Medulla oblongata (tissue), 1 donor: ENCODE data around the gene CTAGE8.
"Not testable (repeated sequence)": the region's sequence is repeated elsewhere in the genome, so short reads cannot be mapped to it uniquely, and the experiment has no call there.

Experiments used
- DNase-seq: peaks from one replicate; pipeline ENCODE4 v3.0.0-alpha.2; 2015; ENCODE audit errors: extremely low spot score

CTAGE8 gene, protein sequence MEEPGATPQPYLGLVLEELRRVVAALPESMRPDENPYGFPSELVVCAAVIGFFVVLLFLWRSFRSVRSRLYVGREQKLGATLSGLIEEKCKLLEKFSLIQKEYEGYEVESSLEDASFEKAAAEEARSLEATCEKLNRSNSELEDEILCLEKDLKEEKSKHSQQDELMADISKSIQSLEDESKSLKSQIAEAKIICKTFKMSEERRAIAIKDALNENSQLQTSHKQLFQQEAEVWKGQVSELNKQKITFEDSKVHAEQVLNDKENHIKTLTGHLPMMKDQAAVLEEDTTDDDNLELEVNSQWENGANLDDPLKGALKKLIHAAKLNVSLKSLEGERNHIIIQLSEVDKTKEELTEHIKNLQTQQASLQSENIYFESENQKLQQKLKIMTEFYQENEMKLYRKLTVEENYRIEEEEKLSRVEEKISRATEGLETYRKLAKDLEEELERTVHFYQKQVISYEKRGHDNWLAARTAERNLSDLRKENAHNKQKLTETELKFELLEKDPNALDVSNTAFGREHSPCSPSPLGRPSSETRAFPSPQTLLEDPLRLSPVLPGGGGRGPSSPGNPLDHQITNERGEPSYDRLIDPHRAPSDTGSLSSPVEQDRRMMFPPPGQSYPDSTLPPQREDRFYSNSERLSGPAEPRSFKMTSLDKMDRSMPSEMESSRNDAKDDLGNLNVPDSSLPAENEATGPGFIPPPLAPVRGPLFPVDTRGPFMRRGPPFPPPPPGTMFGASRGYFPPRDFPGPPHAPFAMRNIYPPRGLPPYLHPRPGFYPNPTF

DNA sequence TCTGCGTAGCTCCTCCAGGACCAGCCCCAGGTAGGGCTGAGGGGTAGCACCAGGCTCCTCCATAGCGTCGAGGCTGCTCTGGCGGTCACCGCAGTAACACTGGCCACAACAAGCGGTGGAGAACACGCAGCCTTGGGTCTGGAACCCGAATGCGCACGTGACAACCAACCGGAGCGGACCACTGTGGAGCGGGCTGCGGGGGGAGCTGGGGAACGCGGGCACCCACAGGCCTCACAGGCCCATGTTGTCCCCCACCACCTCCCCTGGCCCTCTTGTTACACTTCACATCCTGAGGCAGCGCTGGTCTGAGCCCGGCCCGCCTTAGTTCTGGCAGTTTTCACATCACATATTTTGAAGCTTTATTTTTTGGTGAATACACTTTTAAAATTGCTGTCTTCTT is at the start of gene CTAGE8:
TSS of gene CTAGE8 (minus strand) at position 101 of the 400 bp plus-strand sequence. CDS start at position 63, 38 bp downstream.
- DNase-seq: not testable (repeated sequence)

DNA sequence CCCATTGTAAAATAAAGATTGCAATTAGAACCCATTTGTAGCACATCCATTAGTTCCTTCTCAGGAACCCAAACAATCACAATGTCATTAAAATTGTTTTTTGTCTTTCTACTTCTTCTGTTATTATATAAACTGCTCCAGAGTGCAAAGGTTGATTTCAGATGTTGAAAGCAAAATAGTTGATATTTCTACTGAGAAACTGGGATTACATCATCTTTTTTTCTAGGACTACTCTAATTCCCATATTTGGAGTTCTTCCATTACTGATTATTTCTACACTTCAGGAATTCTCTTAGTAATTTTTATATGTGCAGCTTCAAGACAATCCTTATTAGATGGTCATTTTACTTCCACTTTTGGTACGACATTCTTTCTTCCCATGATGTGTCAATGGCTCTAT is 48.4 kb upstream of the CTAGE8 start:
- not testable (repeated sequence) for DNase-seq

DNA sequence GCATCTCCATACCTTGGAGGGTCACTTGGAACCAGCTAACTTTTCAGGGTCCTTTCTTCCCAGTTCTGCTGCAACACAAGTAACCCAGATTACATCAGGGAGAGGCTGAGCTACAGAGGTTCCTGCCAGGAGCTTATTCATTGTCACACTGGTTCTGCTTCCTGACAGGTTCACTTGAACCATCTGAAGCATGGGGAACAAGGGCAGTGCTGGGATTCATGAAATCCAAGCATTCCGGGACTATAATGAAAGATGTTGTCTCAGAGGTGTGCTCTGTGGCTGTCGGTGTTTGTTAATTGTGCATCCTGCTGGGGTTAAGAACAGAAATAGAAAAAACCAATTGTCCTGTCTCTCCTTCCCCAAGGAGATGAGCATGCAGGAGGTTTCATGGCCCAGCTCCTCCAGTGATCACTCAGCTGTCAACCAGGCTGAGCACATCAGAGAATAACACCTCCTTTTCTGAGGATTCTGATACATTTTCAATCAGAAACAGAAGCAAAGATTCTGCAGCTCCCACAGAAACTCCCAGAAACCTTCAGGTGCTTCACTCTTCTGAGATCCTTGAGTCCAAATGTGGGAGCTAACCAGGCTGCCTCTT is 42.9 kb upstream of the CTAGE8 start, which contains the start of gene OR2A1:
TSS of gene OR2A1 (plus strand) at position 548 of the 598 bp plus-strand sequence. CDS start 5,706 bp downstream, outside the sequence.
- DNase-seq: not testable (repeated sequence)

DNA sequence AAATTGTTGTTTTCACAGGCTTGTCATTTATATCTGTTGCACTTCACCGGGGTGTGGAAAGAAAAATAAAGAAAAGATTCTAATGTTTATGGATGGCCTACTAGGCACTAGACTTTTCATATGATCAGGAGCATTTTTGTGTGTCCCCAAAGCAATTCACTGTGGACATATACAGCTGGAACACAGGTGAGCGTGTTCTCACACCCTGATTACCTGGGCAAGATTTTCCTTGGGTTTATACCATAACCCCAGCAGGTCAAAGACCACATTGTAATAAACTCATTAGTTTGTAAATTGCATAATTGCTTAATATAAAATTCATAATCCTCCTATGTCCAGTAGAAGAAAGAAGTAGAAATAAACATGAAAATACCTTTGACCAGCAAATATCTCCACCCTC is 42.1 kb upstream of the CTAGE8 start:
- DNase-seq: not testable (repeated sequence)

DNA sequence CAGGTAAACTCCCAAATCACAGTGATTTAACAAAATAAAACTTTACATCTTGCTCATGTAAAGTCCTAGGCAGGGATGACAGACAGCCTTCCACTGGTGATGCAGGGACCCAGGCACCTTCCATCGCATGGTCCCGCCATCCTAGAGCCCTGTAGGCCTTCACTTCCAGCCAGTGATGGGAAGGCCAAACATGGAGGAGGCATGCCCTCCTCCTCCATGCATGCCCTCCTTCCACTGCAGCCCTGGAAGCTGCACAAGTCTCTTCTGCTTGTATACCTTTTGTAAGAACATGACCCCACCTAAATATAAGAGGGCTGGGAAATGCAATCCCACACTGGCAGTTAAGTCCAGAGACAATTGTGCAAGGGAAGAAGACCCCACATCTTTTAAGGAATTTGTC is 40.6 kb upstream of the CTAGE8 start:
- DNase-seq: not testable (repeated sequence)

DNA sequence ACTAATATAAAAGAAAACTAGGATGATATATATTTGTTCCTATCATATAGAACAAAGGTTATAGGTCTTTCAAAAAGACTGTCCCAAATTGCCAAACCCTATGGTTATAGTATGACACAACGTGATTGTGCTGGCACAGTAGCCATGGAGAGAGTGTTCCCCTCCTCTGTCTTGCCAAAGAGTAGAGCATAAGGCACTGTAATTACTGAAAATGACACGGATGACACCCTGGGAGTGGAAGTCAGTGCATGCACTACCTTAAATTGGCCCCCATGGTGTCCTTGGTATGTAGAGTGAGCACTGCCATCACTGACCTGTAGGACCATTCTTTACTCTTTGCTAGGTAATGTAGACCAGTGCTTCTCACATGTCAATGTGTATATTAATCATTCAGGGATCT is 36.1 kb upstream of the CTAGE8 start:
- DNase-seq: not testable (repeated sequence)

DNA sequence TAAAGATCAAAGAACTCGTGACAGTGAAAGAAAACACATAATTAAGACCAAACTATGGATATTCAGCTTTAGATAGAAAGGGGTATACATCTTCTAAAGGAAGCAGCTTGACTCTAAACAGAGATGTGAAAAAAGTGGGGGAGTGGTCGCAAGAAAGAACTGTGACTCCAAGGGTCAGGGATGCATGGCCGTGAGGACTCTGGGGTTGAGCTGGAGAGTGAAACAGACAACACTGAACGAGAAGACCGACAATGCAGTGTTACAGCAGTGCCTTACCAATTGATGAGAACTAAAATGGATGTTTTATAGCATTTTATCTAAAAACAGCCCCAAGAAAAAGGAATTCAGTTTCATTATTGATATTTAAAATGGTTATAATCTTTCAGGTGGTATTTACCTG is 34.5 kb upstream of the CTAGE8 start:
- not testable (repeated sequence) for DNase-seq

DNA sequence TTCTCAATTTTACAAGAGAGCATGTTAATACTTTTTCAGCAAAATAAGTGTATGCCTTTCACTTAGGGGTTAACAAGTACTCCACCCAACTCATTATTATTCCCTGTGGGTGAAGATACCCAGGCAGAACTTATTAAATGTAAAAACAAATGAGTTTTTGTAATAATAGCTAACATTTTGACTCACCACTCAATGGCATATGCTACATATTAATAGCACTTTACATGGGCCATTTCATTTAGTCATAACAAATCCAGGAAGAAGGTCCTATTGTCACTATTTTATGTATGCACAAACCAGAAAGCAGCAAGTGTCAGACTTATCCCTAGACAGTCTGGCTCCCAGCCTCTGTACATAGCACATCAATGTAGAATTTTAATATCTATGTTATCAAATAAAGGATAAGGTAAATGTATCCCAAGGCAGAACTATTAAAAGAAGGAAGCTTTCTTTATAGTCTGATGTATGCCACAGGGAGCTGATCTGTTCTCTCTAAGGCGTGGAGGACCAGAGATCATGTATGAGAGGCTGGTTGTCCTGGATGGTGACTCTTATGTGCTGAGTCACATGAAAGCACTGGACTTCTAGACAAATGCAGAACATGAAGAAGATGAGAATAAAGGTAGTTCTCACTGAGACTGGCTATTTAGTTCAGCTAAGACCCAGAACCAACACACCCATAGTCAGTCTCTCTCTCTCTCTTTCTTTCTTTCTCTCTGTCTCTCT is 33.7 kb upstream of the CTAGE8 start:
- not testable (repeated sequence) for DNase-seq

DNA sequence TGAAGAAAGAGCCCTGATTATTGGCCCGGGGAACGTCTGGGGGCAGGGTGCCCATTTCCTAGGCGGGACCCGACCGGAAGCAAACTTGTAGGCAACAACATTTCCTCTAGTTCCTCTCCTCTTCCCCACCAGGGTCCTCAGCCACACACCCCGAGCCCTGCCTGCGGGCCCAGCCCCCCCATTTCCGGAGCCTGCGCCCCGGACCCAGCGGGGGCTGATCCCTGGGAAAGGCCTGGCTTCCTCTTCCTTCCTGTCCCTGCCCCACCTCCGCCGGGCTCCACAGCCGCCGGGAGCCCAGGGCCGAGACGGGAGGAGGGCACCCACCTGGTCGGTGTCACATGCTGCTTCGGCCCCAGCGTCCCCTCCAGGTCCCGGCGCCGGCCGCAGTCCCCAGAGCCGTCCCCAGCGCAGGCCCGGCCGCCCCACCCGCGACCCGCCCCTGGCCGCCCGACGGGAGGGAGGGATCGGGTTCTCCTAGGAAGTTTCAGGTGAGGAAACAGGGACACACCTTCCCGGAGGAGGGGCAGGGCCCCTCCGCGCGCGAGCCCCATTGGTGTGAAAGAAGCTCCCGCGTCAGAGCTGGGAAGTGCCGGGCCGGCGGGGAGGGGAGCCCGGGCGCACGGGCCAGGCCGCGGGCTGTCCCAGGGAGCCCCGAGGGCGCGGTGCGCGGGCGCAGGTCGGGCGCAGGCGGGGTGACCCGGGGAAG is 24.9 kb upstream of the CTAGE8 start:
- not testable (repeated sequence) for DNase-seq

DNA sequence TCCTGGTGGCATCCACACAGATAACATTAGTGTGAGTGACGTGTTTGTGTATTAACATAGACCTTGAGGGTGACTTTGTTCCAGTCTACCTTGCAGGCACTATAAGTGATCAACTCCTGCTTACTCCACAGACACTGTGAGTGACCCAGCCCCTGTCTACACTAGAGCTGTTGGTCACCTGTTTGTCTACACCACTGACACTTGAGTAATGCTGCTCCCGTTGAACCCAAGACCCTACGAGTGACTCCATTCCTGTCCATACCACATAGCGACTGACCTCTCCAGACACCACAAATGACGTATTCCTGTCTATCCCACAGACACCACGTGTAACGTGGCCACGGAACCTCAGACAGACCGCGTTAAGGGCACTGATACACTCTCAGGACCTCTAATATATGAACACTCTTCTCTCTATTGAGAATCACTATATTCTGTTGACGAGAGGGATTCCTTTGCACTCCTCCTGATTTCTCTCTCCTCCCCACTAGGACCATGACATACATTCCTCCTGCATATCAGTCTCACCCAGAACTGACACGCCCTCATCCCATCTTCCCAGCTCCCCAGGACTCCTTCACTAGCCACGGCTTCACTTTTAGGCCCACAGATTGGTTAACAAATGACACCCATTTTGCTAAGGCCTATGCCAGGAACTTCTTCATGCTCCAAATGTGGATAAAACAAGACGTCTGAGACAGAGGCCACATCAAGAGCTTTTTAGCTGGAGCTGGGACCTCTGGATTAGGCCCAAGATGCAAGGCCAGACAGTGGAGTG is 23.5 kb upstream of the CTAGE8 start:
- not testable (repeated sequence) for DNase-seq

DNA sequence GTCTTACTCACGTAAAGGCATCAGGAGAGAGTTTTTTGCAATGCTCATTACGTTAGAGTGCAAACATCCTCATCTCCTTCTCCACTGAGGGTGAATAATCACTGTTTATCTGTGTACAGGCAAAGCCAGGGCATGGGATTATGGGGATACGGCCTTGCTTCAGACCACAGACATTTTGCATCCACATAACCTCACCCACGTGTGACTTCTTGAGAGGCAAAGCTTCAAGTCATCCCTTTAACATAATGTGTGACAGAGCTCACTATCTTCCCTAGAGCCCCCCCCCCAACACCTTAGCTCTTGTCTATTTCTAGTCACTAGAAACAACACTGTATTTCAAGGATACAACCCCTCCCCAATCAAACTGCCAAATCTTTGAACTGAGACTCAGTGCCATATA is 22.5 kb upstream of the CTAGE8 start:
- not testable (repeated sequence) for DNase-seq

DNA sequence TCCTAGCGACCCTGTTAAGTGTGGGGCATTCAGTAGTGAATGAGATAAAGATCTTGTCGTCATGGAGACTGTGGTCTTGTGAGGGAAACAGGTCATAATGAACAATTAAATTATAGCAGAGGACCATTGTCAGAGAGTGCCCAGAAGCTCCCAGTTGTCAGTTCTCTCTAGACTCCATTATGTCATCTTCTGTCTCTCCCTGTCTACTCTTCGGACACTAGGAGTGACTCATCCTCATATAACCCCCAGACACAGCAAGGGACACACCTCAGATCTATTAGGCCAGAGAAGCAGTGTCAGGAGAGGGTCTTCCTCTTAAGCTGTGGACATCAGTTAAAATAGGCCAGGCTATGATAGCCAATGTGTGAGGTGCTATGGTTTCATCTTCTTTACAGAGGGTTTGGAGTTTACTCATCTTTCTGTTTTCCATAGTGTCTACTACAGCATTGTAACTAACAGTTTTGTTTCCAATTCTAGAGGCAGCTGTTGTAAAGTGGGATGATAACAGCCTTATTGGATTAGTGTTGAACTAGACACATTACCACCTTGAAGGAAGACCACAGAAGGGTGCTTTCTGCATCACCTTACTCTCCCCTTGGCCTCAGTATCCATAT is 18.2 kb upstream of the CTAGE8 start:
- DNase-seq: not testable (repeated sequence)

DNA sequence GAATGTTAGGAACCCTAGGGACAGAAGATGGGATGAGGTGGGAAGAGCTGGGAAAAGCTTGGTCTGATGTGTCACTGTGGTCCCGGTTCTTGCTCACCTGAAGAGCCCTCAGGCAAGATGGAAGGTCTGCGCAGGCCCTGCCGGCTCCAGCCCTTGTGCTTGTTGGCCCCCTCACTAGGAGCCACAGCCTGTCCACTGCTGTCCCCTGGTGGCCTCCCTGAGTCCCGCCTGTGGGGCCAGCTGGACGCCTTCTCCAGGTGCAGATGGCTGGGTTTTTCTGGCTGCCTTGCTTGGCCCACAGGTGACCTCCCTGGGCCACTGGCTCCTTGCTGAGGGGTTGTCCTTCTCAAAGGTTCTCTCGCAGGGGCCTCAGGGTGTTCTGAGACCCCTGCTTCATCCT is 14.6 kb upstream of the CTAGE8 start:
- DNase-seq: not testable (repeated sequence)

DNA sequence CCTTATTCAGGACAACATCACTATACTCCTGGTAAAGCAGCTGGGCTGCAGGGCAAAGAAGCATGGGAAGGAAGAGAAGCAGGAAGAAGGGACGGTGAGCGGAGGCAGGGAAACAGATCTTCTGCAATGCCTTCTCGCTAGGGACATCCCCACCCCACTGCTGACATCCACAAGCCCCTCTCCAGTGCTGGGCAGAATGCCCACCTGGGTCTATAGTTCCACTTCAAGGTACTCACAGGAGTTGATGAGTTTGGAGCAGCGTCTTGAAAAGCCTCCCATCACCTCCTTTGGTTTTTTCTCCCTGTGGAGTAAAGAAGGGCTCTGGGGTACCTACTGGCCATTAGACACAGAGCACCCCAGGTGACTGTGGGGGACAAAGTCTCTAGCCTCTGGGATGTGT is 13.4 kb upstream of the CTAGE8 start:
- DNase-seq: not testable (repeated sequence)

DNA sequence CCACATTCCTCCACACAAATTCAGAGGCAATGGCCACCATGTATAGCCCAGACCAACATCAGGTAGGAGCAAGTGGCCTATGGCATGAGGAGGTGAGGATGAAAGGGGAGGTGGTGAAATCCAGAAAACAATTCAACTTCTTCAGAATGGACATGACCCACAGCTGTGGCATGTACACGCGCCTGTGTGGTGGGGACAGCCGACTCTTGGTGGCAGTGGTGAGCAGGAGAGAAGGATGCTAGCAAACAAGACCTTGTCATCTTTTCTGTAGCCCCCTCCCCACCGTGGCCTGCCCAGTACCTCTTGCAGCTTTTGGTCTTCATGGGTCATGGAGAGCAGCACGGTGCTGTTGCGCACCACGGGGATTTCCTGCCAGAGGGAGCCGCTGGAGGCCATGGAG is 12.9 kb upstream of the CTAGE8 start:
- DNase-seq: not testable (repeated sequence)

DNA sequence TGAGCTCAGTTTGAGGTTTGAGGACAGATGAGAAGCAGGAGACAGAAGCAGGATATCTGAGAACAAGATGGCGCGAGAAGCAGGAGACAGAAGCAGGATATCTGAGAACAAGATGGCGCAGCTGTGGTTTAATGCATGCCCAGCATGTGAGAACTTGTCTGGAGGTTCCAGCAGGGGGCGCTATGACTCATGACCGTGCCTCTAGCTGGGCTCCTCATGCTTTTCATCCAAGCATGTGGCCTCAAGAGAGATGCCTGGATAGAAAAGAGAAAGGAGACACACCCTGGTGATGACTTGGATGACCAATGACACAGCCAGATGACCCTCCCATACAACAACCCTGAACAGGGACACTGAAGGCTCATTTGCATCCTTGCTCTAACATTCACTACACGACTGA is 10.9 kb upstream of the CTAGE8 start:
- DNase-seq: not testable (repeated sequence)

DNA sequence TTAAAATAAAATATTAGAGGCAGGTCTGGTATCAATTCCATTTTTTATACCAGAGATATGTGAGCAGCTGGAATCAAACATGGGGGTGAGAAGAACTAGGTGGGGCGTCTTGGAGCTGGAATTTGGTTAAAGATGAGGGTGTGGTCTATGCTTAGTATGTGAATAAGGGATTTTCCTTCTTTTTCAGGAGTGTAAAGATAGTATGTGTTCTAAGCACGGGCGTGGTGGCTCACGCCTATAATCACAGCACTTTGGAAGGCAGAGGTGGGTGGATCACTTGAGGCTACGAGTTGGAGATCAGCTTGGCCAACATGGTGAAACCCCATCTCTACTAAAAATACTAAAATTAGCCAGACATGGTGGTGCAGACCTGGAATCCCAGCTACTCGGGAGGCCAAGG is 6.2 kb upstream of the CTAGE8 start:
- not testable (repeated sequence) for DNase-seq

DNA sequence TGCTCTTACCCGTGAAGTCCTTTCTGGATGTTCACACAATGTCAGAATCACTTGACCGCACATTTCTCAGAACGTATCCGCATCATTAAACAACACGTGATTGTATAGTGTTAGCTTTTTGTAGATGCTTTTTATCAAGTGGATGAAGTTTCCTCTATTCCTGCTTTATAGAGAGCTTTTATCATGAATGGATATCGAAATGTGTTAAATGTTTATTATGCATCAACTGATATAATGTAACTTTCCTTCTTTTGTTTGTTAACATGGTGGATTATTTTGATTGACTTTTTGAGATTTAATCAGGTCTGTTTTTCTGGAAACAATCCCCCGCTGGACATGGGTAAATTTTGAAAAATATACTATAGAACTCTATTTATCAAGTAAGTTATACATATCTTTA is 4.4 kb downstream of the CTAGE8 start, which contains the start of gene OR2A7:
TSS of gene OR2A7 (minus strand) at position 101 of the 400 bp plus-strand sequence. CDS start 5,164 bp downstream, outside the sequence.
- DNase-seq: not testable (repeated sequence)

DNA sequence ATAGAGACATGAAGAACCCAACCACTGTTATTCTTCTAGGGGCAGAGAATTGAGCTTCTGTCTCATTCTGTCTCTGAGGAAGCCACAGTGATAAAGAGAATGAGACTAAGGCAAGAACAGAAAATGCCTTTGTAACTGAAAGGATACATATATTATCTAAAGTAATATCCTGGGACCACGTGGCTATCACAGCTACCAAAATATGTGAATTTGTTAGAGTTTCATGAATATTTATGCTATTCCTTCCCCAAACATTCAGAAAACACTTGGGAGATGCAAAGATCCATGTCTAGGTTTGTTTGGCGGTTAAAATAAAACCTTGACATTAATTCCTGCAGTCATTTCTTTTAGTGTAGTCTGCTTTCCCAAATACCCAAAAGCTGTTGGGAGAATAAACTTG is 7.0 kb downstream of the CTAGE8 start:
- DNase-seq: not testable (repeated sequence)
